ENCODE measurements around the gene GGCT. TPM values are rescaled to one million over a fixed set of nuclear protein-coding genes. Genes with fewer than 3 reads are reported as not detected.

Gene GGCT
- total and polyA plus RNA-seq, 4 experiments from 2014 or later, result 11.0 to 23.2 (median 15.8) TPM

- intact Hi-C loops (cut with micrococcal nuclease), result loop anchor here (1.0 to 5.0 kb wide), 3 partner anchors 115 to 452 kb away; partner anchors contain the start of genes FKBP14, GARS1, PLEKHA8 and ZNRF2
- Histone ChIP-seq H3K9me3 (ENCODE audit: control insufficient read depth in 1 of 2, low read length in 2 of 2) (no peaks in the 10 kb centered on the region), H3K4me1 (ENCODE audit: insufficient read depth, low read length) (peaks cover 41% of the 10 kb centered on the region), H3K27me3 (ENCODE audit: insufficient read depth, low read length) (no peaks in the 10 kb centered on the region), H3K36me3 (ENCODE audit: insufficient read depth, low read length) (no peaks in the 10 kb centered on the region), H3K4me3 (ENCODE audit: low read length in 2 of 2) (peak overlapping the region; percentile 70 to 98), H3K27ac (ENCODE audit: low read depth, low read length) (peak overlapping the region; percentile 79)
- Mint-ChIP-seq H3K36me3 (peaks cover 7 to 16% of the 10 kb centered on the region in 2 donors), H3K4me3 (peak overlapping the region in 7 of 8 donors; percentile 83 to 98 (median 95)), H3K27ac (peak overlapping the region in 5 of 7 donors; percentile 62 to 93 (median 92)), H3K4me1 (peaks cover 29 to 52% (median 34%) of the 10 kb centered on the region in 4 donors), H3K27me3 (no peaks in the 10 kb centered on the region), H3K9me3 (no peaks in the 10 kb centered on the region)
- ChIA-PET CTCF (ENCODE audit: partially characterized antibody) (interaction anchor here (0.9 to 2.0 kb wide), 6 partner anchors 9 to 210 kb away, joined by 3 to 6 read pairs (median 4); no protein-coding TSS in a partner anchor), POLR2A (ENCODE audit: partially characterized antibody) (interaction anchor here (0.5 to 3.3 kb wide), 9 partner anchors 17 to 452 kb away, joined by 3 to 21 read pairs (median 6); partner anchors contain the start of genes GARS1, GGCT, MTURN and PLEKHA8)
- DNase-seq, result peak; percentile 42 to 59 (median 45)
Observed at GRCh38 chr7:30479202-30480120, 25.2 kb downstream of the GGCT start.

DNA sequence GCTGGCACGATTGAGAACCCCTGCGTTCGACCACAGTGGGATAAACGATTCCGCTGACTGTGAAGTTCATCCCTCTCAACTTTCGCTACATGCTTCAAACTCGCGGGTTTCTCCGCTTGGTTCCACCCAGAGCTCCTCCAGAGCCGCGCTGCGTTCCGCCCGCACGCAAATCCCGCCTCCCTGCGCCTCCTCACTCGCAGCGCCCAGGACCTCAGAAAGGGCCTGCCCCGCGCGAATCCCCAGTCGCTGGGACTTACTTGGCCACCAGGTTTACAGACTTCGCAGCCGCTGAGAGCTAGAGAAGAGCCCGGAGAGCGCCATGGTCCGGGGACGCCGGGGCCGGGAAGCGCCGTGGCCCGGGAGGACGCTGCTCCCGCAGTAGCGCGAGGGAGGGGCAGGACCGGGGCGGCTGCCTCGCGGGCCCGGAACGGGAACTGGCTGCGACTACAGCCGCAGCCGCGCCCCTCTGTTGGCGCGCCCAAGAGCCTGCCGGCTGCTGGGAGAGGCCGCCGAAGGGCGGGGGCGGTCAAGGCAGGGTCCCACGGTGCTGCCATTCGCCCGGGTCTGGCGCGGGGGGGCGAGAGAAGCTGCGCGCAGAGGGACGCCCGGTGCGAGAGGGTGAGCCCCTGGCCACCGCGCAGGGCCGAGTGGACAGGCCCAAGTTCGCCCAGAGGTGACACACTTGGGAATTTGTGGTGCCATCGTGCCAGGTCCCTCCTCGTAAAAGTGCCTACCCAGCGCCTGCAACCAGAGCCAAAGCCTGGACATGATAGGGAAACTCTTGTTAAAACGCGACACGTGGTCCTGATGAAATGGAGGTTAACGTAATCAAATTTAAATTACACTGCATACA is 26.1 kb downstream of the GGCT start, which contains the start of gene NOD1:
Gene NOD1 (minus strand): TSS at position 436 of the 853 bp plus-strand sequence. CDS start 21,863 bp downstream, outside the sequence.
- Histone ChIP-seq H3K9me3 (ENCODE audit: control insufficient read depth in 1 of 2, low read length in 2 of 2) (no peaks in the 10 kb centered on the region), H3K27me3 (ENCODE audit: insufficient read depth, low read length) (no peaks in the 10 kb centered on the region), H3K4me1 (ENCODE audit: insufficient read depth, low read length) (peaks cover 44% of the 10 kb centered on the region), H3K36me3 (ENCODE audit: insufficient read depth, low read length) (no peaks in the 10 kb centered on the region), H3K27ac (ENCODE audit: low read depth, low read length) (peak within 1 kb of the TSS; percentile 79), H3K4me3 (ENCODE audit: low read length in 2 of 2) (peak within 1 kb of the TSS; percentile 70 to 98)
- no peaks in the 10 kb centered on the region for H3K9me3 Mint-ChIP-seq
- no peaks in the 10 kb centered on the region for H3K27me3 Mint-ChIP-seq
- H3K4me3 Mint-ChIP-seq, result peak within 1 kb of the TSS in 7 of 8 donors; percentile 94 to 98 (median 95)
- peaks cover 15 to 23% of the 10 kb centered on the region in 2 donors for H3K36me3 Mint-ChIP-seq
- intact Hi-C loops (cut with micrococcal nuclease), result loop anchor here (1.0 to 5.0 kb wide), 5 partner anchors 26 to 451 kb away; partner anchors contain the start of genes FKBP14, GARS1, GGCT and MTURN
- peak; percentile 54 to 72 (median 67) for DNase-seq
- ChIA-PET POLR2A (ENCODE audit: partially characterized antibody) (interaction anchor here (0.5 to 3.3 kb wide), 18 partner anchors 10 to 451 kb away, joined by 3 to 21 read pairs (median 6); partner anchors contain the start of genes GARS1, GGCT, MTURN and PLEKHA8), CTCF (ENCODE audit: partially characterized antibody) (interaction anchor here (0.7 to 2.0 kb wide), 11 partner anchors 9 to 262 kb away, joined by 3 to 6 read pairs (median 3); no protein-coding TSS in a partner anchor)
- peaks cover 36 to 59% (median 41%) of the 10 kb centered on the region in 4 donors for H3K4me1 Mint-ChIP-seq
- peak within 1 kb of the TSS in 6 of 7 donors; percentile 77 to 96 (median 90) for H3K27ac Mint-ChIP-seq

DNA sequence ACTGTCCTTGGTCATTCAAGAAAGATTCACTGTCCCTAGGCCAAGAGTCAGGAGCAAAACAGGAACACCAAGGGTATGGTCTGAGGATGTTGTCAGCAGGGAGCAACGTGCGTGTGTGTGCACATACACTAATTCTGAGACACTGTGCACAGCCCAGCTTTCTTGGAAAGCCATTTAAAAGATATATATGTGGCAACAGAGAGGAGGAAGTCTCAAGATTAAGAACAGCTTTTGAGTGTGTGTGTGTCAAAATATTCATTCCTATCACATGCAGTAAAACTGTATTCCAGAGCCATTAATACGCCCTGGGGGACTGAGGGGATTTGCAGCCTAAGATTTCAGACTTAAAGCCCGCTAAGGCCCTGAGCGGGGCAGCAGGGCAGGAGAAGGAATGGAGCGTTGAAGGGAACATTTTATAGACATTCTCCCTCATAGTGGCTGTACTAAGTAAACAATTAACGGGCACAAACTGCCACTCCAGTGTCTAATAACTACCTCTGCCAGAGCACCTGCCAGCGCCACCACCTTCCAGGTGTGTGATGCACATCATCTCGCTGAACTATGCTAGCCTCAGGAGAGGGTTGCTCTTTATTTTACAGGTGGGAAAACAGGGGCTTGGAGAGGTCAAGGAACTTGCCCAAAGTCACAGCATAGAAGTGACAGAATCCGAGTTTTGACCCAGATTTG is 28.0 kb downstream of the GGCT start:
- POLR2A ChIA-PET (ENCODE audit: partially characterized antibody), result interaction anchor here (1.9 kb wide), 1 partner anchor 12 kb away, joined by 7 read pairs; no protein-coding TSS in a partner anchor
- peaks cover 48 to 78% (median 57%) of the 10 kb centered on the region in 4 donors for H3K4me1 Mint-ChIP-seq
- CTCF ChIA-PET (ENCODE audit: partially characterized antibody), result no interaction called here

DNA sequence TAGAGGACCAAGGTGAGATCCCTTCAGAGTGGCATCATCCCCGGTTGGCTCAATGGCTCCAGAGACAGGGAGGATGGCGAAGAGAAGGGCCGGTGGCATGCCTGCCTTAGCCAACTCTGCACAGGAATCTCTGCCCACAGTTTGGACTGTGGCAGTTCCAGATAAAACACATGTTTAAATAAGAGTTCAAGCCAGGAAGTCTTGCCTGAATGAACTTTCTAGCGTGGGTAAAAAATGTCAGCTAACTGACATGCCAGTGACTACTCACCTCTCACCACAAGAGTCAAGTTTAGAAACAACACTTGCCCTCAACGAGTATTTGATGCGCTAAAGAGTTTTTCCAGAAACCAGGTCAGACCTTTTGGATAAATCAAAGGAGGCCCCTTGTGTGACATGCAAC is 29.0 kb downstream of the GGCT start:
- Histone ChIP-seq H3K36me3 (ENCODE audit: insufficient read depth, low read length) (no peaks in the 10 kb centered on the region), H3K9me3 (ENCODE audit: control insufficient read depth in 1 of 2, low read length in 2 of 2) (no peaks in the 10 kb centered on the region), H3K27me3 (ENCODE audit: insufficient read depth, low read length) (no peaks in the 10 kb centered on the region), H3K27ac (ENCODE audit: low read depth, low read length) (no peak overlapping the region), H3K4me3 (ENCODE audit: low read length in 2 of 2) (no peak overlapping the region), H3K4me1 (ENCODE audit: insufficient read depth, low read length) (peaks cover 74% of the 10 kb centered on the region)
- H3K4me3 Mint-ChIP-seq, result no peak overlapping the region
- no peaks in the 10 kb centered on the region for H3K9me3 Mint-ChIP-seq
- peaks cover 56 to 88% (median 65%) of the 10 kb centered on the region in 4 donors for H3K4me1 Mint-ChIP-seq
- no peaks in the 10 kb centered on the region for H3K27me3 Mint-ChIP-seq
- ChIA-PET POLR2A (ENCODE audit: partially characterized antibody) (no interaction called here), CTCF (ENCODE audit: partially characterized antibody) (no interaction called here)
- no peak for DNase-seq
- peak overlapping the region in 1 of 7 donors; percentile 28 for H3K27ac Mint-ChIP-seq
- peaks cover 22 to 31% of the 10 kb centered on the region in 2 donors for H3K36me3 Mint-ChIP-seq
- intact Hi-C loops (cut with micrococcal nuclease), result loop anchor here (5.0 kb wide), 1 partner anchor 448 kb away; the partner anchor contains the start of genes FKBP14 and PLEKHA8

More for the DNA sequence above, 28.0 kb downstream of the GGCT start:
- Mint-ChIP-seq H3K4me3 (peak overlapping the region in 6 of 8 donors; percentile 5 to 94 (median 59)), H3K9me3 (no peaks in the 10 kb centered on the region), H3K27me3 (no peaks in the 10 kb centered on the region), H3K27ac (peak overlapping the region in 4 of 7 donors; percentile 11 to 83 (median 54)), H3K36me3 (peaks cover 17 to 31% of the 10 kb centered on the region in 2 donors)
- Histone ChIP-seq H3K4me1 (ENCODE audit: insufficient read depth, low read length) (peaks cover 64% of the 10 kb centered on the region), H3K9me3 (ENCODE audit: control insufficient read depth in 1 of 2, low read length in 2 of 2) (no peaks in the 10 kb centered on the region), H3K36me3 (ENCODE audit: insufficient read depth, low read length) (no peaks in the 10 kb centered on the region), H3K4me3 (ENCODE audit: low read length in 2 of 2) (no peak overlapping the region), H3K27me3 (ENCODE audit: insufficient read depth, low read length) (no peaks in the 10 kb centered on the region), H3K27ac (ENCODE audit: low read depth, low read length) (no peak overlapping the region)
- intact Hi-C loops (cut with micrococcal nuclease), result loop anchor here (5.0 kb wide), 1 partner anchor 449 kb away; the partner anchor contains the start of genes FKBP14 and PLEKHA8
- no peak for DNase-seq

- H3K9me3 ChIP-seq (ENCODE audit: control insufficient read depth in 1 of 2, low read length in 2 of 2), result no peaks in the 10 kb centered on the region
- H3K9me3 Mint-ChIP-seq, result no peaks in the 10 kb centered on the region
- peaks cover 55 to 91% (median 70%) of the 10 kb centered on the region in 4 donors for H3K4me1 Mint-ChIP-seq
- H3K36me3 ChIP-seq (ENCODE audit: insufficient read depth, low read length), result no peaks in the 10 kb centered on the region
- intact Hi-C loops (cut with micrococcal nuclease), result loop anchor here (5.0 kb wide), 1 partner anchor 448 kb away; the partner anchor contains the start of genes FKBP14 and PLEKHA8
- H3K4me3 Mint-ChIP-seq, result peak overlapping the region in 1 of 8 donors; percentile 21
- no peaks in the 10 kb centered on the region for H3K27me3 ChIP-seq (ENCODE audit: insufficient read depth, low read length)
- POLR2A ChIA-PET (ENCODE audit: partially characterized antibody), result no interaction called here
- H3K27ac ChIP-seq (ENCODE audit: low read depth, low read length), result no peak overlapping the region
- H3K27me3 Mint-ChIP-seq, result no peaks in the 10 kb centered on the region
- H3K4me1 ChIP-seq (ENCODE audit: insufficient read depth, low read length), result peaks cover 78% of the 10 kb centered on the region
- H3K36me3 Mint-ChIP-seq, result peaks cover 29 to 34% of the 10 kb centered on the region in 2 donors
- CTCF ChIA-PET (ENCODE audit: partially characterized antibody), result no interaction called here
- no peak for DNase-seq
- H3K4me3 ChIP-seq (ENCODE audit: low read length in 2 of 2), result no peak overlapping the region
- H3K27ac Mint-ChIP-seq, result peak overlapping the region in 2 of 7 donors; percentile 13 to 69
Observed at GRCh38 chr7:30474893-30475292, 29.7 kb downstream of the GGCT start.

GRCh38 chr7:30474485-30474884 is 30.1 kb downstream of the GGCT start:
- no peaks in the 10 kb centered on the region for H3K27me3 ChIP-seq (ENCODE audit: insufficient read depth, low read length)
- intact Hi-C loops (cut with micrococcal nuclease), result no loop called here
- H3K4me1 ChIP-seq (ENCODE audit: insufficient read depth, low read length), result peaks cover 74% of the 10 kb centered on the region
- CTCF ChIA-PET (ENCODE audit: partially characterized antibody), result interaction anchor here (1.0 kb wide), 1 partner anchor 26 kb away, joined by 3 read pairs; no protein-coding TSS in a partner anchor
- Mint-ChIP-seq H3K36me3 (peaks cover 29 to 34% of the 10 kb centered on the region in 2 donors), H3K4me1 (peaks cover 52 to 91% (median 69%) of the 10 kb centered on the region in 4 donors), H3K27me3 (no peaks in the 10 kb centered on the region), H3K4me3 (peak overlapping the region in 1 of 8 donors; percentile 55), H3K9me3 (no peaks in the 10 kb centered on the region), H3K27ac (peak overlapping the region in 5 of 7 donors; percentile 8 to 81 (median 13))
- H3K36me3 ChIP-seq (ENCODE audit: insufficient read depth, low read length), result no peaks in the 10 kb centered on the region
- DNase-seq, result no peak
- no peaks in the 10 kb centered on the region for H3K9me3 ChIP-seq (ENCODE audit: control insufficient read depth in 1 of 2, low read length in 2 of 2)
- POLR2A ChIA-PET (ENCODE audit: partially characterized antibody), result no interaction called here
- no peak overlapping the region for H3K27ac ChIP-seq (ENCODE audit: low read depth, low read length)
- no peak overlapping the region for H3K4me3 ChIP-seq (ENCODE audit: low read length in 2 of 2)

Measured in CD4-positive, alpha-beta memory T cell (primary cell).